ENCODE results near the gene RFLNA.
"Not testable (repeated sequence)": the region's sequence is repeated elsewhere in the genome, so short reads cannot be mapped to it uniquely, and the experiment has no call there.

Gene RFLNA

GRCh38 chr12:124321556-124322270 lies 26.8 kb downstream of the RFLNA start:
- no peak for DNase-seq

- DNase-seq: no peak
Observed at GRCh38 chr12:124322271-124322998, 27.5 kb downstream of the RFLNA start.

- DNase-seq: not testable (repeated sequence)
Observed at GRCh38 chr12:124322999-124323328, 28.1 kb downstream of the RFLNA start.

- DNase-seq: no peak
Observed at GRCh38 chr12:124323771-124324530, 29.1 kb downstream of the RFLNA start.

GRCh38 chr12:124324803-124325705 lies 30.2 kb downstream of the RFLNA start:
- no peak for DNase-seq

GRCh38 chr12:124326104-124326503 lies 31.2 kb downstream of the RFLNA start:
- DNase-seq: no peak

- no peak for DNase-seq
Observed at GRCh38 chr12:124326871-124327270, 32.0 kb downstream of the RFLNA start.

- DNase-seq: peak in 1 of 14 donors; percentile 29
Observed at GRCh38 chr12:124327362-124328043, 32.6 kb downstream of the RFLNA start.

- DNase-seq: no peak
Observed at GRCh38 chr12:124328116-124328515, 33.2 kb downstream of the RFLNA start.

GRCh38 chr12:124328636-124329035 lies 33.7 kb downstream of the RFLNA start:
- no peak for DNase-seq

- no peak for DNase-seq
Observed at GRCh38 chr12:124332058-124332672, 37.3 kb downstream of the RFLNA start.

GRCh38 chr12:124332900-124333299 lies 38.0 kb downstream of the RFLNA start:
- DNase-seq: no peak

GRCh38 chr12:124333724-124334123 lies 38.8 kb downstream of the RFLNA start:
- DNase-seq: no peak

GRCh38 chr12:124334266-124334665 lies 39.4 kb downstream of the RFLNA start:
- no peak for DNase-seq

GRCh38 chr12:124334976-124335375 lies 40.1 kb downstream of the RFLNA start:
- DNase-seq: no peak

GRCh38 chr12:124335426-124336183 lies 40.7 kb downstream of the RFLNA start:
- no peak for DNase-seq

GRCh38 chr12:124336184-124336437 lies 41.2 kb downstream of the RFLNA start:
- no peak for DNase-seq

GRCh38 chr12:124336742-124337520 lies 42.0 kb downstream of the RFLNA start:
- DNase-seq: no peak

- DNase-seq: no peak
Observed at GRCh38 chr12:124337622-124338021, 42.7 kb downstream of the RFLNA start.

- DNase-seq: no peak
Observed at GRCh38 chr12:124338448-124338847, 43.6 kb downstream of the RFLNA start.

Measured in C1 segment of cervical spinal cord (tissue), 14 donors.